HG02852 (cell line): ENCODE data around the gene USP37.

ENCODE experiments used
- ATAC-seq: cut with Tn5 transposase; IDR thresholded peaks from one replicate; pipeline ENCODE4 v1.9.1; 2021; ENCODE audit warnings: mild to moderate bottlenecking, moderate library complexity; ENCODE audit not compliant: unreplicated experiment

Gene USP37

GRCh38 chr2:218568190-218569037, at the start of gene USP37, which contains the start of gene CNOT9:
Gene USP37, minus strand, starts transcription at chr2:218568351. Its CDS starts 9,698 bp downstream, at chr2:218558653.
Gene CNOT9, plus strand, starts transcription at chr2:218568839. Its CDS starts 116 bp downstream, at chr2:218568955.
- ATAC-seq, result peak; percentile 77

- no peak for ATAC-seq
Measured at GRCh38 chr2:218615868-218616315, 47.7 kb upstream of the USP37 start.

- ATAC-seq, result no peak
Measured at GRCh38 chr2:218607436-218608115, 39.4 kb upstream of the USP37 start, which contains the start of gene PLCD4. Gene PLCD4, plus strand, starts transcription at chr2:218607899. Its CDS starts 7,841 bp downstream, at chr2:218615740.

- ATAC-seq, result no peak
Measured at GRCh38 chr2:218605432-218605831, 37.3 kb upstream of the USP37 start.

GRCh38 chr2:218585541-218585940, 17.4 kb upstream of the USP37 start:
- ATAC-seq, result no peak

- no peak for ATAC-seq
Measured at GRCh38 chr2:218583983-218584850, 16.1 kb upstream of the USP37 start.

- peak; percentile 75 for ATAC-seq
Measured at GRCh38 chr2:218582076-218582475, 13.9 kb upstream of the USP37 start.

GRCh38 chr2:218578272-218578877, 10.2 kb upstream of the USP37 start:
- no peak for ATAC-seq

GRCh38 chr2:218577482-218578220, 9.5 kb upstream of the USP37 start:
- no peak for ATAC-seq

GRCh38 chr2:218576854-218577253, 8.7 kb upstream of the USP37 start:
- ATAC-seq, result no peak

GRCh38 chr2:218570850-218571249, 2.7 kb upstream of the USP37 start:
- no peak for ATAC-seq

GRCh38 chr2:218569661-218570500, 1.7 kb upstream of the USP37 start:
- no peak for ATAC-seq

- peak; percentile 24 for ATAC-seq
Measured at GRCh38 chr2:218569038-218569431, 884 bp upstream of the USP37 start.

GRCh38 chr2:218567797-218568189, 358 bp downstream of the USP37 start:
- peak; percentile 40 for ATAC-seq

- no peak for ATAC-seq
Measured at GRCh38 chr2:218566296-218566695, 1.9 kb downstream of the USP37 start.

- ATAC-seq, result no peak
Measured at GRCh38 chr2:218564056-218564455, 4.1 kb downstream of the USP37 start.

- no peak for ATAC-seq
Measured at GRCh38 chr2:218558986-218559385, 9.2 kb downstream of the USP37 start.

- no peak for ATAC-seq
Measured at GRCh38 chr2:218557941-218558340, 10.2 kb downstream of the USP37 start.

GRCh38 chr2:218555527-218555926, 12.6 kb downstream of the USP37 start:
- no peak for ATAC-seq
